COR-L47 (cell line): ENCODE data around the gene PSEN1.
"Not testable (repeated sequence)": the region's sequence is repeated elsewhere in the genome, so short reads cannot be mapped to it uniquely, and the experiment has no call there.

Experiments used
- DNase-seq: peaks from one replicate; lab custom pipeline; 2025; lab: John Stamatoyannopoulos, UW

Gene PSEN1

DNA sequence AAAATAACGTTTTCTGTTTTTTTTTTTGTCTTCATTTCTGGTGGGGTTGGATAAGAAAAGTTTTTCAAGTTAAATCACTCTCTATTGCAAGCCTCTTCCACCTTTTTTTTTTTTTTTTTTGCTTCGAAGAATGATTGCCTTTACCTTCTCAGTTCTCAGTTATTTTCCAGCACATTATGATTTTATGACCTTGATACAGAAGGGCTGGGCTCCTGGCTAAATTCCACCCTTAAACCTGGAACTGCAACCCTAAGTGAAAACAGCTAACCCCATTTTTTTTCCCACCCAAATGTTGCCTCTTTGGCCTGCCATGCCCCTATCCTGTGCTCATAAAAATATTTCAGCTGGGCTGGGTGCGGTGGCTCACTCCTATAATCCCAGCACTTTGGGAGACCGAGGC is 31.4 kb downstream of the PSEN1 start:
- no peak for DNase-seq

GRCh38 chr14:73168274-73168673 is 32.0 kb downstream of the PSEN1 start:
- DNase-seq, result no peak

DNA sequence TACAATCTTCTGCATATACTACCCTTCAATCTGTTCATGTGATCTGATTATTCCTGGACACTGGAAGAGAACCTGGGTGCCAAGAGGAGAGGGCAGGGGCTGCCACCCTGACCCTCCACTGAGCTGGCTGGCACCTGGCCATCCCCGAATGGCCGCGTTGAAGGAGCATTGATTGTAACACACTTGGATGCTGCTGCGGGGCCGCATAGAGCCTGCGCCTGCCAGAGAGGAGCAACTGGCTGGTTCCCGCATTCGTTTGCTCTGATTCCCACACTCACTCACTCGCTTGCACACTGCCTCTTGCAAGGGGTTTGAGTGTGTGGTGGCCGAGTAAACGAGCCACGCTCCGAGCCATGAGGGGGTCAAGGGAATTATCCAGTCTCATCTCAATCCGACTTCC is 32.4 kb downstream of the PSEN1 start:
- no peak for DNase-seq

DNA sequence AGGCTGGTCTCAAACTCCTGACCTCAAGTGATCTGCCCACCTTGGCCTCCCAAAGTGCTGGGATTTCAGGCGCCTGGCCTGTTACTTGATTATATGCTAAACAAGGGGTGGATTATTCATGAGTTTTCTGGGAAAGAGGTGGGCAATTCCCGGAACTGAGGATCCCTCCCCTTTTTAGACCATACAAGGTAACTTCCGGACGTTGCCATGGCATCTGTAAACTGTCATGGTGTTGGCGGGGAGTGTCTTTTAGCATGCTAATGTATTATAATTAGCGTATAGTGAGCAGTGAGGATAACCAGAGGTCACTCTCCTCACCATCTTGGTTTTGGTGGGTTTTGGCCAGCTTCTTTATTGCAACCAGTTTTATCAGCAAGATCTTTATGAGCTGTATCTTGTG is 33.5 kb downstream of the PSEN1 start:
- not testable (repeated sequence) for DNase-seq

GRCh38 chr14:73170686-73171085 is 34.4 kb downstream of the PSEN1 start:
- no peak for DNase-seq

DNA sequence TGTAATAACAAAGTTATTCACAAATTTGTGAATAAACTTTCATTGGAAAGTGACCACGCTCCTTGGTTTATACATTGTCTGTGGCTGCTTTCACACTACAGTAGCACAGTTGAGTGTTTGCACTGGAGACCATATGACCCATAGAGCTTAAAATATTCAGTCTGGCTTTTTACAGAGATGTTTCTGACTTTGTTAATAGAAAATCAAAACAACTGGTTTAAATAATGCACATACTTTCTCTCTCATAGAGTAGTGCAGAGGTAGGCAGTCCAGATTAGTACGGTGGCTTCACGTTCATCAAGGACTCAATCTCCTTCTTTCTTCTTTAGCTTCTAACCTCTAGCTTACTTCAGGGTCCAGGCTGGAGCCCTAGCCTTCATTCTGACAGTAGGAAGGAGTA is 36.2 kb downstream of the PSEN1 start:
- DNase-seq, result no peak

GRCh38 chr14:73173092-73173735 is 36.9 kb downstream of the PSEN1 start:
- peak; percentile 31 for DNase-seq

DNA sequence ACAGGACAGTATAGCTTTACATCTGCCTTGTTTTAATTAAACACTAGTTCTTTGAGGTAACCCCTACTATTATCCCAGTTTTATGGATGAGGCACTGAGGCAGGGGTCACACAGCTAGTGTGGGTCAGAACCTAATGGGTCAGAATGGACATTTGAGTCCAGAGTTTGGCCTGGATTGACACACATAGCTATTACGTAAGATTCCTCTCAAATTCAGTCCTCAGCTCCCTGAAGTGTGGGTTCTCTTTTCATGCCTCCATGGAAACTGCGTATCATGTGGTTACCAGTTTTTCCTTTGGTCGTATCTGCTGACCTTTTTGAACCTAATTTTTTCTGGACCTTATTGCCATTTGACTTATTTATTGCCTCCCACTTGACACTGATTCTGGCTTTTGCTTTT is 40.4 kb downstream of the PSEN1 start:
- no peak for DNase-seq

GRCh38 chr14:73180385-73180805 is 44.1 kb downstream of the PSEN1 start:
- DNase-seq, result no peak

DNA sequence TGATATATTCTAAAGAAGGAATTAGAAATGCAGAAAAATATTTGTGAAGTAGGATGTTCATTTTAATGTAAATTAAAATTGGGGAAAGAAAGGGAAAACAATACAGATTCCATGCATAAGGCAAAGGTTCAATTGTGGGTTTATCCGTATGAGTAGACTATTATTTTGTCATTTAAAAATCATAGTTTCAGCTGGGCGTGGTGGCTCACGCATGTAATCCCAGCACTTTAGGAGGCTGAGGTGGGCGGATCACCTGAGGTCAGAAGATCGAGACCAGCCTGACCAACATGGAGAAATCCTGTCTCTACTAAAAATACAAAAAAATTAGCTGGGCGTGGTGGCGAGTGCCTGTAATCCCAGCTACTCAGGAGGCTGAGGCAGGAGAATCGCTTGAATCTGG is 44.7 kb downstream of the PSEN1 start:
- not testable (repeated sequence) for DNase-seq

DNA sequence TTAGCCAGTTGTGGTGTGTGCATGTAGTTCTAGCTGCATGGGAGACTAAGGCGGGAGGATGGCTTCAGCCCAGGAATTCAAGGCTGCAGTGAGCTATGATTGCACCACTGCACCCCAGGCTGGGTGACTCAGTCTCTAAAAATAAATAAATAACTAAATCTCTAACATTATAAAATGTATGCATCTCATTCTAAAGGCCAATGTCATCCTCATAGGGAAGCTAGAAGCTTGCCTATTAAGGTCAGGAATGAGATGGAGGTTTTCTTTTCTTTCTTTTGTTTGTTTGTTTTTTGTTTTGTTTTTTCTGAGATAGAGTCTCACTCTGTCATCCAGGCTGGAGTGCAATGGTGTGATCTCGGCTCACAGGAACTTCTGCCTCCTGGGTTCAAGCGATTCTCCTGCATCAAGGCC is 52.2 kb downstream of the PSEN1 start:
- no peak for DNase-seq

DNA sequence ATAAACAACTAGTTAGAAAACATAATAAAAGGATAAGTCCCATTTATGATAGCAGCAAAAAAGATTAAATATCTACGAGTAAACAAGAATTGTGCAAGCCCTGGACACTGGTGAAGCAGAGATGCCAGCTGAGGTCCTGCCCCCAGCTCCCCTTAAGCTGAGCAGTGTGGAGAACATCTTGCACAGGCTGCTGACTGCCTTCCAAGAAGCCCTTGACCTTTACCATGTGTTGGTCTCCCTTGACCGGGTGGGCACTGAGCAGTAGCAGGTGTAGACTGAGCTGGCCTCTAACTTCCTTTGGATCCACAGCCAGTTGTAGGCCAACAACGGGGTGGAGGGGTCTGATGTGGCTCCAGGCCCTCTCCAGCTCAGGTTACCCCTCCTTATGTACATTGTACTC is 53.3 kb downstream of the PSEN1 start:
- no peak for DNase-seq

- no peak for DNase-seq
These were observed 55.1 kb downstream of the PSEN1 start for GRCh38 chr14:73191441-73191840.

DNA sequence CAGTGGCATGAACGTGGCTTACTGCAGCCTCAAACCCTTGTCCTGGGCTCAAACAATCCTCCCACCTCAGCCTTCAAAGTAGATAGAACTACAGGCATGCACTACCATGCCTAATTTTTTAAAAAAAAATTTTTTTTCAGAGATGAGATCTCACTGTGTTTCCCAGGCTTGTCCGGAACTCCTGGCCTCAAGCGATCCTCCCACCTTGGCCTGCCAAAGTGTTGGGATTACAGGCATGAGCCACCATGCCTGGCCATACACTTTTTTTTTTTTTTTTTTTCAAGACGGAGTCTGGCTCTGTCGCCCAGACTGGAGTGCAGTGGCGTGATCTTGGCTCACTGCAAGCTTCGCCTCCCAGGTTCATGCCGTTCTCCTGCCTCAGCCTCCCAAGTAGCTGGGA is 58.0 kb downstream of the PSEN1 start:
- not testable (repeated sequence) for DNase-seq

DNA sequence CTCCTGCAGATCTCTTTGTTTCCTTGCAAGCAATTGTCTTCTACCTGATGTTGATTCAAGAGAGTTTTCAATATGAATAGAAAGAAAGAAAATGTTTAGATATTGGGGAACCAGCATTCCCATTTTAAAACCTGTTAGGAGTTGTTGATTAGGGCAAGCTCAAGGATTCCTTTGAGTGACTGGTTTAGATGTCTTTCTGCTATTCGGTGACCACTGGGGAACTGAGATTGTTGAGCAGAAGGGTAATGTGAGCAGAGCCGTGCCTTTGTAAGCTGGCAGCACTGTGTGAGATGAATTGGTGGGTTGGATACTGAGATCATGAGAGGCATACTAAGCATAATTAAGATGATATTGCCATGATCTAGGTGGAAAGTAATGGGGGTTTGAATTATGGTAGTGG is 61.9 kb downstream of the PSEN1 start:
- DNase-seq, result no peak

GRCh38 chr14:73203527-73203926 is 67.2 kb downstream of the PSEN1 start:
- DNase-seq, result no peak

GRCh38 chr14:73207615-73208014 is 71.3 kb downstream of the PSEN1 start:
- no peak for DNase-seq

- no peak for DNase-seq
These were observed 72.1 kb downstream of the PSEN1 start for GRCh38 chr14:73208390-73208789.

DNA sequence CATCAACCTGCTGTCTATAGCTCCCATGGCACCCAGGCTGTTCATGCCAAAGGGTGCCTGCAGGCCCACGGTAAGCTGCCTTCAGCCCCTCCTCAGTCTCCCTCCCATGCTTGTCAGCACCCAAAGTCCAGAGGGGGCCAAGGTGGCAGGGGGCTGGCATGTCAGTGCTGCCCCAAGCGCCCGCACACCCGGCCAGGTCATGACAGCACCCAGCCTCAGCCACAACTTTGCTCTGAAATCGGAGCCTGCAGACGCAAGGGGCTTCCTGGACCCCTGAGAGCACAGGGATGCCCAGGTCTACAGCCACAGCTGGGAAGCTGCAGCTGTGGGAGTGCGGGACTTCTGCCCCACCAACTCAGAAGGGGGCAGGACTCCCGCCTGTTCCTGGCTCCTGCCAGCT is 72.5 kb downstream of the PSEN1 start:
- DNase-seq, result no peak

DNA sequence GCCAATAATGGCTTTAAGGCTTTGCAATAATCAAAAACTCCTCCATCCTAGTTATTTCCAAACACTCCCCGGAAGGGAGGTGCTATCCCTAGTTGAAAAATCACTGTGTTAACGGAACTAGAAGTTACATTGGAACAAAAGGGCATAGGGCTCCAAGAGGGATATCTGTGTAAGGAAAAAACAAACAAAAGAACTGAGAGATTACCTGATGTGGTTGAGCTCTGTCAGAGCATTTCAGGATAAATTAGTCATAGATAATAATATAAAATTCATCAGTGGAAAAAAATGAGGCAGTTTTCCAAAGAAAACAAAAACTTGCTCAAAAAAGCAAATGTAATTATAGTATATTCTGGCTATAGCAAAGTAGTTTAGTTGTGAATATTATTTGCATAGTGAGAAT is 73.6 kb downstream of the PSEN1 start:
- DNase-seq, result no peak

DNA sequence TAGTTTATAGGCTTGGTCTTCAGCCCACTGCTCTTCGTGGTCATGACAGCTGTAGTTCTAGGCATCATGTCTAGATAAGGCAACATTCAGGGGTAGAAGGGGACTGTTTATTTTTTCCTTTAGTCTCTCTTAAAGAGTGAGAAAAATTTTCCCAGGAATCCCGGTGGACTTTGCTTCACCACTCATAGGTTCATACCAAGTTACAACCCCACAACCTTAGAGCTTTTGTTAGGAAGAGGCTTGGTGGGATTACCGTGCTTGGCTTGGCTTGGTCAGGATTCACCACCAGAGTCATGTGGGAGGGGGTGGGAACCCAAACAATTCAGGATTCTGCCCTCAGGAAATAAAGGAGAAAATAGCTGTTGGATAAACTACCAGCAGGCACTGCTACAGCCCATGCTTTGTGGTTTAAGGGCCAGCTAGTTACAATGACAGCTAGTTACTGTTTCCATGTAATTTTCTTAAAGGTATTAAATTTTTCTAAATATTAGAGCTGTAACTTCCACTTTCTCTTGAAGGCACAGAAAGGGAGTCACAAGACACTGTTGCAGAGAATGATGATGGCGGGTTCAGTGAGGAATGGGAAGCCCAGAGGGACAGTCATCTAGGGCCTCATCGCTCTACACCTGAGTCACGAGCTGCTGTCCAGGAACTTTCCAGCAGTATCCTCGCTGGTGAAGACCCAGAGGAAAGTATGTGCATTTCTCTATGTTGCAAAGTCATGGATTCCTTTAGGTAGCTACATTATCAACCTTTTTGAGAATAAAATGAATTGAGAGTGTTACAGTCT is 75.1 kb downstream of the PSEN1 start:
- DNase-seq, result no peak

DNA sequence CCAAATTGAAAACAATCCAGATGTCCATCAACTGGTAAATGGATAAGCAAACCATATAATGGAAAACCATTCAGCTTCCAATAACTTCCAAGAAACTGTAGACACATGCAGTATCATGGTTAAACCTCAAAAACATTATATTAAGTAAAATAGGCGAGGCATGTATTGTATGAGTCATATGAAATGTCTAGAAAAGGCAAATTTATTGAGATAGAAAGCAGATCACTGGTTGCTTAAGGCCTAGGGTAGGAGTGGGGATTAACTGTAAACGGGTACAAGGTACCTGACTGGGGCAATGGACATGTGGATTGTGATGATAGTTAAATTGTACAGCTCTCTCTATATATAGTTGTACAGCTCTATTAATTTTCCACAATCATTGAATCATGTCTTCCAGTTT is 79.7 kb downstream of the PSEN1 start:
- no peak for DNase-seq

DNA sequence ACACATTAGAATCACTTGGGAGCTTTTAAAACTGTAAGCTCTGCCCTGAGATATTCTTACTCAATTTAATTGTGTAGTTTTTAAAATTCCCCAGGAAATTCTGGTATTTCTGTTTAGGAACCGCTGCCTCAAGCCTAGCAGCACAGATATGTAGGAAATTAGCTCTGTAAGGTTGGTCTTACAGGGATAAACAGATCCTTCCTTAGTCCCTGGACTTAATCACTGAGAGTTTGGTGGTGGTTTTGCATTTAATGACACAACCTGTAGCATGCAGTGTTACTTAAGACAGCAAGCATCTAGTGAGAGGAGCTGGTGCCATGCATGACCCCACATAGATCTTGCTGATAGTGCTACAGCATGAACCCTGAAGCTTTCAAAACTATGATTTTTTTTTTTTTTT is 81.1 kb downstream of the PSEN1 start:
- DNase-seq, result no peak

GRCh38 chr14:73220061-73220460 is 83.8 kb downstream of the PSEN1 start:
- no peak for DNase-seq
